Fibroblast of lung (primary cell): ENCODE results near the gene RNF223.

Experiments
- EZH2 ChIP-seq: IDR thresholded peaks from 2 replicates; pipeline ENCODE4 v1.5.1; 2012; ENCODE audit warnings: low read length, control low read depth, mild to moderate bottlenecking; ENCODE audit errors: missing control alignments
- TF ChIP-seq, protein P1 (sequence below), 2 donors: IDR thresholded peaks in 1 of 2; conservative IDR thresholded peaks in 1 of 2; 1 replicate in 1 of 2; 2 replicates in 1 of 2; pipeline ENCODE4 v1.5.1; 2011 to 2012; ENCODE audit warnings: low read length in 2 of 2, control low read depth in 1 of 2, inconsistent platforms in 1 of 2, low read depth in 1 of 2, mild to moderate bottlenecking in 1 of 2

DNA sequence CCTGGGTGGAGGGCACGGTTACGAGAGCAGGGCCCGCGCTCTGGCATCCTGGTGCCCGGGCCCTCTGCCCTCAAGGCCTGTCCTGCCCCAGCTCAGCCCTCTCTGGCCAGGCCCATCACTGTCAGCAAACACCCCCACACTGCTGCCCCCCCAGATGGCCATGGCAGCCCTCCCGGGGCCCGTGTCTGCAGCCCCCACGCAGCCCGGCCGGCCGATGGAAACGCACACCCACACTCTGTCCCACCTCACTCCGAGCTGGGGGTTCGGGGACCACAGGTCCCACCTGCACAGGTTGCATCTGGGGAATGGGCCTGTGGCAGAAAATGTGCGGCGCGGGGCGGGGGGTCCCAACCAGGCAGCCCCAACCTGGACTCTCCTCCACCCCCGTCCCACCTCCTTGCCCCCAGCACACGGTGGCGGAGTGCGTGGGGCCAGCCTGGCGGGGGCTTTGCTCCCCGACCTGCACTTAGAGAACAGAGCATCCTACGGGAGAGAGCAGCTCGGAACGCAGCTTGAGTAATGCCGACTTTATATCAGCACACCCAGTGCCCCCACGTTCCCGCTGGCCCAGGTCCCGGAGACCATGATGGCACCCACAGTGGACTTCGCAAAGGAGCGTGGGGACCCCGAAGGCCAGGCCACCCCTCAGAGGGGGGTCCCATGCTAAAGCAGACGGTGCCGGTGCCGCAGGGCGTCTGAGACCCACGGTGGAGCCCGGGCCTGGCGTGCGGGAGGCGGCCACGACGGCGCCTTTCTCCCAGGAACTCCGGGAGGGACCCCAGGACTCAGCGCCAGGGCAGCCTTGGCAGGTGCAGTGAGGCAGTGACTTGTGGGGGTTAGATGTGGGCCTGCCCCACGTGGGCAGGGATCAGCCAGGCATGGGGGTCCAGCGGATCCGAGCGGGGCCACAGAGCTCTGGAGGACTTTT lies 7.5 kb upstream of the RNF223 start:
- TF ChIP-seq, protein P1, sequence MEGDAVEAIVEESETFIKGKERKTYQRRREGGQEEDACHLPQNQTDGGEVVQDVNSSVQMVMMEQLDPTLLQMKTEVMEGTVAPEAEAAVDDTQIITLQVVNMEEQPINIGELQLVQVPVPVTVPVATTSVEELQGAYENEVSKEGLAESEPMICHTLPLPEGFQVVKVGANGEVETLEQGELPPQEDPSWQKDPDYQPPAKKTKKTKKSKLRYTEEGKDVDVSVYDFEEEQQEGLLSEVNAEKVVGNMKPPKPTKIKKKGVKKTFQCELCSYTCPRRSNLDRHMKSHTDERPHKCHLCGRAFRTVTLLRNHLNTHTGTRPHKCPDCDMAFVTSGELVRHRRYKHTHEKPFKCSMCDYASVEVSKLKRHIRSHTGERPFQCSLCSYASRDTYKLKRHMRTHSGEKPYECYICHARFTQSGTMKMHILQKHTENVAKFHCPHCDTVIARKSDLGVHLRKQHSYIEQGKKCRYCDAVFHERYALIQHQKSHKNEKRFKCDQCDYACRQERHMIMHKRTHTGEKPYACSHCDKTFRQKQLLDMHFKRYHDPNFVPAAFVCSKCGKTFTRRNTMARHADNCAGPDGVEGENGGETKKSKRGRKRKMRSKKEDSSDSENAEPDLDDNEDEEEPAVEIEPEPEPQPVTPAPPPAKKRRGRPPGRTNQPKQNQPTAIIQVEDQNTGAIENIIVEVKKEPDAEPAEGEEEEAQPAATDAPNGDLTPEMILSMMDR (conservative IDR thresholded peaks at IDR 0.05 in 1 of 2, IDR thresholded peaks at IDR 0.05 in 1 of 2; ENCODE audit: low read depth in 1 of 2, low read length in 2 of 2): no peak
- TF ChIP-seq EZH2: no peak
